CD4-positive, alpha-beta T cell treated with Interleukin-6 at 100 ng/mL for 8 hours (primary cell): Measurements from ENCODE around the gene FBXL14.

Source experiments
- DNase-seq: peaks from one replicate; pipeline ENCODE4 v3.0.0-alpha.2; 2020; ENCODE audit warnings: mixed read lengths, low spot score

Gene FBXL14

DNA sequence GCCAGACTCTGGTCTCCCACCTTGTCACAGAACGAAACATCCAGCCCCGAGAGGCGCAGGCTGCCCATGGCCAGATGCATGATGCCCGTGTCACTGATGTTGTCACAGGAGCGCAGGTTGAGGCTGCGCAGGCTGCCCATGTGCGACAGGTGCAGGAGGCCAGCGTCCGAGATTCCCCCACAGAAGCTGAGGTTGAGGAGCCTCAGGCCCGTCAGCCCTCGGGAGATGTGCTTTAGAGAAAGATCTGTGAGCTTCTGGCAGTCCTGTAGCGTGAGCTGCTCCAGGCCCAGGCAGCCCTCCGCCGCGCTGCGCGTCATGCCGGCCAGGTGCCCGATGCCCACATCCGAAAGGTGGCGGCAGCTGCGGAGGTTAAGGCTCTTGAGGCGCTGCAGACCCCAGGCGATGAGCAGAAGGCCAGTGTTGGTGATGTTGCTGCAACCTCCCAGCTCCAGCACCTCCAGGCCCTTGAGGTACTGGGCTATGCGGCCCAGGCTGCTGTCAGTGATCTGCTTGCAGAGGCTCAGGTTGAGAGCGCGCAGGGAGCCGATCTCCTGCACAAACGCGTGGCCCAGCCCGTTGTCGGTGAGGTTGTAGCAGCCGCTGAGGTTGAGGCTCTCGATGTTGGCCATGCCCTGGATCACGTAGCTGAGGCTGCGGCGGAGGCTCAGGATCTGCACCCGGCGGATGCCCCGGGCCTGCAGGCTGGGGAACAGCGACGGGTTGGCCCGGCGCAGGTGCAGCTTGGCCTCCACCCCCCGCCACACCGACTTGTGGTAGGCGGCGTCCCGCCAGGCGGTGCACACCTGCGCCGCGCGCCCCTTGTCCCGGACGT lies 991 bp downstream of the FBXL14 start:
- DNase-seq: peak; percentile 52

DNA sequence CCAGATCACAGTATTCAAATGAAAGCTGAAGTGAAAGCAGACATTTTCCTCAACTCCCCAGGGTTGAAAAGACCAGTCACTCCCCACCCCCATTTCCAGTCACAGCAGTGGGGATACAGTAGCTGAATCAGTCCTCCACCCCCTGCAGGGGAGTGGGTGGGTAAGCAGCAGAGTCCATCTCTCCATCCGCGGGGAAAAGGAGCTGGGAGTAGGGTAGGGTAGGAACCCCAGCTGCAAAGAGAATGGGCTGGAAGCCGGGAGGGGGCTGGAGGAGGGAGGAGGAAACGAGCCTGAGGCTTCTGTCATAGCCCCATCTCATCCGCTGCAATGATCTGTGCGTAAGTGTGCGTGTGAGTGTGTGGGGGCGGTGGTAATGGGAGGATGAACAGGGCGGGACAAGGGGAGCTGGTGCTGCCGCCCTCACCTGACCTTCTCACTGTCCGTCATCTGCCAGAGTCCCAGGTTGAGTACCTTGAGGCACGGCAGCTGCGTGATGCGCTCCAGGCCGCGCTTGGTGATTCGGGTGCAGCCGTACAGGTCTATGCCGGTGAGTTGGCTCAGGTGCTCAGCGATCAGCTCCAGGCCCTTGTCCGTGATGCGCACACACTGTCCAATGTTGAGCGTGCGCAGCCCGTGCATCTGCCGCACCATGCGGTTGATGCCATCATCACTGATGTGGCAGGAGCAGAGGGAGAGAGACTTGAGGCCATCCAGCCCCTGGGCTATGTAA lies 1.8 kb downstream of the FBXL14 start:
- peak; percentile 65 for DNase-seq

DNA sequence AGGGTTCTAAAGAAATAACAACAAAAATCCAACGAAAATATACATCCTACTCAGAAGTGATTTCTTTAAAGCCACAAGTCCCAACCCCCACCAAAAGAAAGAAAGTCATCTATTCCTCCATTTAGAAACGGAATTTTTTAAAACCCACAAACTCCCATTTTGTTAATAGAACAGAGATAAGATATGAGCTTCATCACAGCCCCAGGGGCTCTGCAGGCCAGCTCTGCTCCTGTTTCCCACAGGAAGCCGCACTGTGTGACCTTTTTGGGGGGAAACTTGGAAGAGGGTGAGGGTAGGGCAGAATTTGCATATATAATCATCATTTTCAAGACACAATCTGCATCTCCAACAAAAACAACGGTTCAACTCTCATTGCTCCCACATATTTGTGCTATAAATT lies 2.8 kb downstream of the FBXL14 start:
- DNase-seq: no peak

GRCh38 chr12:1591034-1591433 lies 3.3 kb downstream of the FBXL14 start:
- peak; percentile 61 for DNase-seq

DNA sequence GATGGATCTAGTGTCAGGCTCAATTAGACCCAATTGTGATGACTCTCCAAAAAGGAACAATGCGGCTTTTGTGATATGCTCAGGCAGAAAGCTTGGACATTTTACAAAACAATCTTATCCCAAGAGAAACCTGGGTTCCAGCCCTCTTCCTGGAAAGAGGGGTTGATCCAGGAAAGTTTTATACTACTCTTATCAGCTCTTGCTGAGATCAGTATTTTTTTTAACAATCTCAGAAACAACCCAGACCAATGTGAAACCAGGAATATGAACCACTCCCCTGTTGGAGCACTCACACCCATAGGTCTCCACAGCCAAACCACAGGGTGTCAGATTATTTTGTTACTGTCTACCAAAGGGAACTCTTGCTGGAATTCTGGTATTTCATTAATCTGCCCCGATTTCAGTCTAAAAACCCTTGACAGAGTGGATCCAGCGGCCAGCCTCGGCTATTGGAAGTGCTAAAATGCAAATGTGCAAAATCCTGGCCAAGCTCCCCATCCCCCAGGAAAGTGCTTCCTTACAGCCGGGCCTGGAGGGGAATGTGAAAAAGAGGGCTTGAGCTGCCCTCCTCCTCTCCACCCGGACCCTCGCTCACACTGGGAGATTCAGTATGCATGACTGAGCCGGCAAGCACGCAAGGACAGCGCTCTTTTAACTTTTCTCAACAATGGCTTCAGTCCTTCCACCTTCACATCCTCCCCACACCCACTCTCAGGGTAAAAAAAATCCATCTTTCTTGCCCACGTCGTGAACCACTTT lies 4.0 kb downstream of the FBXL14 start:
- no peak for DNase-seq

DNA sequence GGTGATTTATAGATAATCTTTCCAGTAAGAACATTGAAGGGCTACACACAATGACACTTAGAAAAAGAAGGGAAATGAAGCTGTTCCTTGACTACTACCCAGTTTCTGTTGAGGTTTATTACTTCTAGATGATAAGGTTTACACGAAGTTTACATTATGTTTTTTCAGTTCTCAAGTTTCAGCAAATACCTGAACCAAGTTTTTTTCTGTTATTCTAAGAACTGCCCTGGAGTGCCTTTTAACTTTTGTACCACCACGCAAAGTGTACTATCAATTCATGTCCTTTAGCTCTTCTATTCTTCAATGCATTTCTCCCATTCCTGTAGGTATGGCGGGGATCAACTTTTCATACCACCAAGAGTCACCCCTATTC lies 5.8 kb downstream of the FBXL14 start:
- no peak for DNase-seq

GRCh38 chr12:1587927-1588574 lies 6.3 kb downstream of the FBXL14 start:
- DNase-seq: no peak

DNA sequence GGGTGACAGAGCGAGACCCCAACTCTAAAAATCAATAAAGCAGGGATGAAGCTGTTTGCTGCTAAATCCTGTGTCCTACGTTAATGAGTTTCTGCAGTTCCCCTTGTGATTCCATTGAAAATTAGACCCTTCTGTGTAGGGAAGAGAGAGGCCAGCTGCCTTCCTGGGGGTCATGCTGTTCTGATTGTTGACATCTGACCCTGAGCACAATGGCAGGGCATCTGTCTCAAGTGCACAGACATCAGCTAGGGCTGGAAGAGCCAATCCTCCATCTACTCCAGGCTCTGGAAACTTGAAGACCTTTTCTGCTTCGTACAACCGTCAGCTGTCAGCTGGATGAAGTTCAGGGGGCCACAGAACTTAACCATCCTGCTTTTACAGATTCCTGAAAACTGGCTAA lies 10.1 kb downstream of the FBXL14 start:
- DNase-seq: no peak

DNA sequence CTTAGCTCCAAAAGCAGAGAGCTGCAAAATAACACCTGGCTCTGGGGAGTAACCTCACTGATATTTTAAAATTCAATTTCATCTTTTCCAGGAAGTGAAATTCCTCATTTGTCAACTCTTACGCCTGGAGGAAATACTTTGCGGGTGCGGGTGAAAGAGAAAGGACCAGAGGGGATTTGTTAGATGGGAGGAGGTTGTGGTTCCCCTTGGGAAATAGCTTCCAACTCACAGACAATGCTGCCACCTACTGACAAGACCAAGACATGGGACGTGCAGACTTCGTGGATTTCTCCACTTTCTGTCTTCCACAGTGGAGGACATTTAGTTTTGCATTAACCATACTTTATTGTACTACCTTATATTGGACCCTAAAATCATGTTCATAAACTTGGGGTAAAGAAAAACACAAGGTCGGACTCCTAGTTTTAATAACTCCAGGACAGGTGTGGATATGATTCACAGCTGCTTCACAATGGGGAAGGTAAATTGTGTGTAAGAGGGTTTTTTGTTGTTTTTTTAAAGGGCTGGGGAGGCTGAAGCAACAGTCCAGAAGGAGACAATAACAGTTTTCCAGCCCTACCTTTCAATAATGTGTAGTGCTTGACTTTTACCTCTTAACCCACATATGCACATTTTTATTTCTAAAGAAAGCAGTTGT lies 10.8 kb downstream of the FBXL14 start:
- DNase-seq: peak; percentile 69

DNA sequence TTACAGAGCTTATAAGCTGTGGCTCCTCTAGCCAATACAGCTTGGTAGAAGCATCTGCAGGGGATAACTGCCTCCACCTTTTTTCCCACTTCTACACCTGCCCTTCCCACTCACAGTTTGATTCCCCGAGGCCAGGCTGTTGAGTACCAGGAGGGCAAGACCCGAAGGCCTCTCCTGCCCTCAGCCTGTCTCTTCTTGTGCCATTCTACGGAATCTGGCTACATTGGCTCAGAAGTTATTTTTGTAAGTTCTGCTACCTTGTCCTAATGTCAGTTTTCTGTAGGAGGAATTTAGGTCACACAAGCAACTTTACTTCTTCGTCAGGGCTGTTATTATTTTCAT lies 11.7 kb downstream of the FBXL14 start:
- DNase-seq: no peak

DNA sequence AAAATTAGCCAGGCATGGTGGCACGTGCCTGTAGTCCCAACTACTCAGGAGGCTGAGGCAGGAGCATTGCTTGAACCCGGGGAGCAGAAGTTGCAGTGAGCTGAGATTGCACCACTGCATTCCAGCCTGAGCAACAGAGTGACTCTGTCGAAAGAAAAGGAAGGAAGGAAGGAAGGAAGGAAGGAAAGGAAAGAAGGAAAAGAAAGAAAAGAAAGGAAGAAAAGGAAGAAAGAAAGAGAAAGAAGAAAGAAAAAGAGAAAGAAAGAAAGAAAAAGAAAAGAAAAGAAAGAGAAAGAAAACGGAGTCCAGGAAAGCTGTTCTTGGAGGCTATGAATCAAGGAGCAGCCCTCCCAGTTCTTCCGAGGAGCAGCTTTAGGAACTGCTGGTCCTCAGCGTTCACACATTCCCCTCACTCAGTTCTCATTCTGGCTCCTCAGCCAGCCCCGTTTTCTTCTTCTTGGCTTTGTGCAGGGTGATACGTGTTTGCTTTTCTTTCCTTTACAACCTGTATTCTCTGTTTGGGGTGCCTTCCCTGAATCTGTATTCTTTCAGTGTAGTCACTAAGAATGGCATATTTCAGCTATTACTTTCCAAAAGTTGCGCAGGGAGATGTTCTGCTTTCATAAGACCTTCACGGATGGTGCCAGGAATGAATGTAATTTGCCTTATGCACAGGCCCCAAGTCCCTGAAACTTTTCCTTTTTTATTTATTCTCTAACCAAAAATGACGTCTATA lies 12.2 kb downstream of the FBXL14 start:
- no peak for DNase-seq

GRCh38 chr12:1580526-1580925 lies 13.9 kb downstream of the FBXL14 start:
- DNase-seq: no peak

GRCh38 chr12:1579651-1580435 lies 14.5 kb downstream of the FBXL14 start:
- no peak for DNase-seq

DNA sequence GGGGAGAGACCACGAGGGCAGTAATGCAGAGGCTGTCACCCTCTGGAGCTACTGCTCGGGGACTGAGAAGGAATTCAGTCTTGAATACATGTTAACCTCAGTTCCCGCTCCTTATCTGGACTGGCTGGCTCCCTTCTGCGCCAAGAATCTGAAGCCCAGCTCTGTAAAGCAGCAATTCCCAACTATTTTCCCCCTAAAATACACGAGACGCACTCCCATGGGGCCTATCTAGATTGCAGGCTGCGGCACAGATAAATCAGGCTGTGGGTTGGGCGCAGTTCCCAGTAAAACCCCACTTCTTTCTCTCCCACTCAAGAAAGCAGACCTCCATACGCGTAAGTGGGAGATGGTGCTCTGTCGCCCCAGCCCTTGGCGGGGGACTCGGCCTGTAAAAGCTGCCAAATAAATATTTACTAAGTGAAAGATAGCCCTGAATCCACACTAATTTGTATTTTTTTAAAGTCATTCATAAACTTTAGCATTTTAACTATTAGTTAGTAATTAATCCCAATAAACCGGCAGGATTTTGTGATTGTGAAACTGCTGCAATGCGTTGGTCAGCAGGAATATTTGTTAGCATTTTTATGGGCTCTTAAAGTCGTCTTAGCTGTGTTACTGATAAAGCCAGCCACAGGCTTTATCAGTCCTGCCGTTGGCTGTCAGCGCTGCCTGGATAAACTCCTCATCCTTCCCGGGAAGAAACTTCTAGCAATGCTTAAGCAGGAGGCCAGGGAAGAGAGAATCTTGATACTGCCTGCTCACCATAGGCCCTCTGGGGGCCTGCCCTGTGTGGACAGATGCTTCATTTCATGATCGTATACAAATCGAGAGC lies 17.8 kb downstream of the FBXL14 start:
- DNase-seq: no peak

DNA sequence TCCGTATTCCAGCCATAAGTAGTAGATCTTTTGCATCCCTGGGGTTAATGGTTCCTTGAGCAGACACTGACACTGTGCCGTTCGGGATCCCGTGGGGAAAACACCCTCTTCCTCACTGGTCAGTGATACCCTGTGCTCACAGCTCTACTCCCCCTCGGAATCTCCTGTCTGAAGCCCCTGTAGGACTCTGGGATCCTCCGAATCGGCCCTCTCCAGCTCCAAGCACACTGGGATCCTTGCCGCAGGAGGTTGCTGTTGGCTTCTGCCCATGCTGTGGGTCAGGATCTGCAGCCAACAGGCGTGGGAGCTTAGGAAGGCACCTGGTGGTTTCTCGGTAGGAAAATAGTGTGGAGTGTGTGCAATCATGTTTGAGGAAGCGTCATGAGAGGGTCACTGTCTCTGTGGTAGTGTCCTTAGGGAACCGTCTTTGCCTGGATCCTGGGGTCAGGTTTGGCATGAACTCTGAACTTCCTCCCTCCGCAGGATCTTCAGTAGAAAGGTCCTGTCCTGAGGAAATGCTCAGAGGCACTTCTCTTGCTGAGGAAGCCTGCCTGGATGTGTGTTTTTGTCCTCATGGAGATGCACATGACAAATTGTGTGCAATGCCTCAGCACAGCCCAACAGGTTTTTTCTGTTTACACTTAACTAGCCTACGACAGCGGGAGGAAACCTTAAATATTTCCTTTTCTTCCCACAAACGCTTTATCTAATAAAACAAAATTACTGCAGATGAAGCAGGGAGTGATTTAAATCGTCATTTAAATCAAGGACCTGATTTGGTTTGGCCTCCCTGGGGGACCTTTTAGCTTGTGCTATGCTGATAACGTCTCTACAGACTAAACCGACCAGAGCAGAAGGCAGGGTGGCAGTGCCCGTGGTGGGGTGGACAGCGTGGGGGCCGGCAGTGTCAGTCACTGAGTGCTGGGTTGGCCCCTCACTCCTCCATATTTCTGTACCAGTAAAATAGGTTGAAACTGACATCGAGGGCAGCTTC lies 18.7 kb downstream of the FBXL14 start:
- no peak for DNase-seq

- no peak for DNase-seq
Observed at GRCh38 chr12:1574865-1575259, 19.5 kb downstream of the FBXL14 start.

DNA sequence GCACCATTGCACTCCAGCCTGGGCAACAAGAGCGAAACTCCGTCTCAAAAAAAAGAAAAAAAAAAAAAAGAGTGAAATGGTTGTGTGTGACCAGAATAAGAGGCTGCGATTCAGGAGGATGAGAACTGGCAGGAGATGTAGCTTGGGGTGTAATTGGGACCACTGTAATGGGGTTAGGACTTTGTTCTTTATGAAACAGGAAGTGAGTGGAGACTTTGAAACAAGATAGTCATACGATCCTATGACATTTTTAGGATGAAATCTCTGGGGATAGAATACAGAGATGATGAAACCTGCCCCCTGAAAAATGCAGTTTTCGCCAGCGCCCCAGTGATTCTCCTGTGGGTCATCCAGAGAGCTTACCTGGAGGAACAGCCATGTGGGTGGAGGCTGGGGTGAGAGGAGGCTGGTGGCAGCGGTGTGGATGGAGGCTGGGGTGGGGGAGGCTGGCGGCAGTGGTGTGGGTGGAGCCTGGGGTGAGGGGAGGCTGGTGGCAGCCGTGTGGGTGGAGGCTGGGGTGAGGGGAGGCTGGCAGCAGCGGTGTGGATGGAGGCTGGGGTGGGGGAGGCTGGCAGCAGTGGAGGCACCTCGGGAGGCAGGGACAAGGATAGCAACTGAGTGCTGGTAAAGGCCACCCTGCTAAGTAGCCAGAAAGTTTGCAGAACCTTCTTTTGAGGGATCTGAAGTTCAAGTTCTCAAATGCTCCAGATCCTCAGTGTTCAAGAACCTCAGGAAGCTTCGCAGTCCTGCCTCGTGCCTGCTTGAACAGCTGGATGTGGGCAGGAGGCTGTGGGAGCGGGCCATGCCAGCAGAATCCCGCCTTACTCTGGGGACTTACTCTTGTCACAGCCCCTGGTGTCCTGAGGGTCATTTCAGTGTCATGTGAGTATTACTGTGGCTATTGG lies 20.2 kb downstream of the FBXL14 start:
- DNase-seq: peak; percentile 12
